Measurements from ENCODE around the gene PHLDB1. TPM values are rescaled to one million over a fixed set of nuclear protein-coding genes. Genes with fewer than 3 reads are reported as not detected.

The PHLDB1 gene
- total and polyA plus RNA-seq, 7 experiments from 2014 or later = 0.39 to 4.9 (median 2.0) TPM

DNA sequence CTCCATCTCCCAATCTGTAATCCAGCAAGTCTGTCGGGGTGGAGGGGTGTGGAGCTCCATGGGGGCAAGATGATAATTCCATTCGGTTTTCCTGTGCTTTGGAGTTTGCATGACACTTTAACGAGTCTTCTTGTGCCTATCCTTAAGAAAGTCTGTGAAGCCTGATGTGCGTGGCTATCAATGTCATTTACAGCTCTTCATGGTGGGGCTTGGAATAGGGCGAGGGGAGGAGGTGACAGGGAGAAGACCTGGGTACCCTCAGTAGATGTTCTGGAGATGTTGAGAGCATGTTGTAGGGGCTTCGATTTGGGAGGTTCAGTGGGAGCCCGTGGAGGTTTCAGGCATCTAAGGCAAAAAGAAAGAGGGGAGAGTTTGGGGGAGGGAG, 579 bp upstream of the PHLDB1 start:
- Mint-ChIP-seq H3K27me3 (peaks cover 0 to 39% (median 0%) of the 10 kb centered on the region in 5 donors), H3K36me3 (peaks cover 5 to 16% (median 5%) of the 10 kb centered on the region in 5 donors), H3K9me3 (no peaks in the 10 kb centered on the region), H3K4me1 (peaks cover 16 to 26% (median 23%) of the 10 kb centered on the region in 7 donors), H3K27ac (peak overlapping the region in 8 of 9 donors; percentile 54 to 92 (median 74)), H3K4me3 (peak overlapping the region; percentile 34 to 88 (median 70))
- Histone ChIP-seq H3K27me3 (ENCODE audit: control insufficient read depth in 2 of 2, insufficient read depth in 2 of 2, low read length in 2 of 2) (no peaks in the 10 kb centered on the region), H3K4me3 (ENCODE audit: low read length) (no peak overlapping the region), H3K9me3 (ENCODE audit: control insufficient read depth in 2 of 3, low read length in 3 of 3) (no peaks in the 10 kb centered on the region), H3K27ac (ENCODE audit: low read depth, low read length) (no peak overlapping the region), H3K4me1 (ENCODE audit: control insufficient read depth in 2 of 2, insufficient read depth in 2 of 2, low read length in 2 of 2) (peaks cover 18 to 23% of the 10 kb centered on the region in 2 donors), H3K36me3 (ENCODE audit: control insufficient read depth in 2 of 3, insufficient read depth in 3 of 3, low read length in 3 of 3) (peaks cover 0 to 5% (median under 1%) of the 10 kb centered on the region in 3 experiments)
- ATAC-seq (no peak), DNase-seq (no peak)
- CTCF ChIA-PET = interaction anchor here (1.0 to 4.6 kb wide), 2 partner anchors 12 kb away, joined by 3 to 15 read pairs; no protein-coding TSS in a partner anchor
- POLR2A ChIA-PET = interaction anchor here (1.2 kb wide), 1 partner anchor 28 kb away, joined by 3 read pairs; no protein-coding TSS in a partner anchor
- intact Hi-C loops (cut with micrococcal nuclease) = loop anchor here in 1 of 2 donors (5.0 to 10.0 kb wide), 2 partner anchors 148 to 180 kb away; no protein-coding TSS in a partner anchor

DNA sequence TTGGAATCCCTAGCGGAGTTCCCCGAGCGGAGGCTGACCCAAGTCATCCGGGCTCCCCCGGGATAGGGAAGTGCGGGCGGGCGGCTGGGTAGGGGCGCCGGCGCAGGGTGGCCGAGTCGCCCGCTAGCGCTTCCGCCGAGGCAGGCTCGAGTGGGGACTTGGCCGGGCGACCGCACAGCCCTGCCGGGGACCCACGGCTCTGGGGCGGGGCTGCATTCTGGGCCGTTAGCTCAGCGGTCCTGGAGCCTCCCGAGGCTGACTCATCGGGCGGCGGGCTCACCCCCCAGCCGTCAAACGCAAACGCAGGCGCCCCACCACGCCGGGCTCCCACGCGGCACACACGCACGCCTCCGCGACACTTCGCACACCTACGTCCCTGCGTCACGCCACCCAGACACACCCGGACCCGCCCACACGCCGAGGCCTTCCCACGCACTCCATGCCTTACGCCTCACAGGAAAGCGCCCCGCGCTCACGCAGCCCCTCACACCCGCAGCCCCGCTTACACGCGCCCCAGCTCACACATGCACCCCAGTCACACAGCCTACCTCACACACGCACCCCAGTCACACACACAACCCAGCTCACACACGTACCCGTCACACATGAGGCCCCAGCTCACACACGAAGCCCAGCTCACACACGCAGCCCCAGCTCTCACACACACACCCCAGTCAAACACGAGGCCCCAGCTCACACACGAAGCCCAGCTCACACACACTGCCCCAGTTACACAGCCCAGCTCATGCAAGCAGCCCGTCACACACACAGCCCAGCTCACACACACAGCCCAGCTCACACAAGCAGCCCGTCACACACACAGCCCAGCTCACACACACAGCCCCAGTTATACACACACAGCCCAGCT, 1.2 kb downstream of the PHLDB1 start:
- ChIA-PET POLR2A (interaction anchor here (0.6 to 3.8 kb wide), 11 partner anchors 9 to 783 kb away, joined by 3 to 27 read pairs (median 5); partner anchors contain the start of genes ARCN1, CENATAC and DDX6), CTCF (interaction anchor here (0.6 to 2.2 kb wide), 8 partner anchors 8 to 437 kb away, joined by 3 to 15 read pairs (median 3); partner anchors contain the start of gene ARCN1)
- Histone ChIP-seq H3K4me1 (ENCODE audit: control insufficient read depth in 2 of 2, insufficient read depth in 2 of 2, low read length in 2 of 2) (peaks cover 18 to 23% of the 10 kb centered on the region in 2 donors), H3K9me3 (ENCODE audit: control insufficient read depth in 2 of 3, low read length in 3 of 3) (no peaks in the 10 kb centered on the region), H3K27ac (ENCODE audit: low read depth, low read length) (peak overlapping the region; percentile 85), H3K27me3 (ENCODE audit: control insufficient read depth in 2 of 2, insufficient read depth in 2 of 2, low read length in 2 of 2) (no peaks in the 10 kb centered on the region), H3K36me3 (ENCODE audit: control insufficient read depth in 2 of 3, insufficient read depth in 3 of 3, low read length in 3 of 3) (no peaks in the 10 kb centered on the region), H3K4me3 (ENCODE audit: low read length) (peak overlapping the region; percentile 61)
- H3K27ac Mint-ChIP-seq = peak overlapping the region; percentile 39 to 95 (median 89)
- peaks cover 16 to 26% (median 23%) of the 10 kb centered on the region in 7 donors for H3K4me1 Mint-ChIP-seq
- intact Hi-C loops (cut with micrococcal nuclease) = loop anchor here in 1 of 2 donors (1.0 to 10.0 kb wide), 6 partner anchors 36 to 390 kb away; partner anchors contain the start of genes ARCN1, CENATAC, TMEM25 and UPK2
- DNase-seq (peak; percentile 70 to 96 (median 88)), ATAC-seq (peak; percentile 88)
- peak overlapping the region; percentile 77 to 88 (median 82) for H3K4me3 Mint-ChIP-seq
- no peaks in the 10 kb centered on the region for H3K9me3 Mint-ChIP-seq
- H3K36me3 Mint-ChIP-seq = peaks cover 0 to 9% (median 0%) of the 10 kb centered on the region in 5 donors
- peaks cover 0 to 48% (median 0%) of the 10 kb centered on the region in 5 donors for H3K27me3 Mint-ChIP-seq

DNA sequence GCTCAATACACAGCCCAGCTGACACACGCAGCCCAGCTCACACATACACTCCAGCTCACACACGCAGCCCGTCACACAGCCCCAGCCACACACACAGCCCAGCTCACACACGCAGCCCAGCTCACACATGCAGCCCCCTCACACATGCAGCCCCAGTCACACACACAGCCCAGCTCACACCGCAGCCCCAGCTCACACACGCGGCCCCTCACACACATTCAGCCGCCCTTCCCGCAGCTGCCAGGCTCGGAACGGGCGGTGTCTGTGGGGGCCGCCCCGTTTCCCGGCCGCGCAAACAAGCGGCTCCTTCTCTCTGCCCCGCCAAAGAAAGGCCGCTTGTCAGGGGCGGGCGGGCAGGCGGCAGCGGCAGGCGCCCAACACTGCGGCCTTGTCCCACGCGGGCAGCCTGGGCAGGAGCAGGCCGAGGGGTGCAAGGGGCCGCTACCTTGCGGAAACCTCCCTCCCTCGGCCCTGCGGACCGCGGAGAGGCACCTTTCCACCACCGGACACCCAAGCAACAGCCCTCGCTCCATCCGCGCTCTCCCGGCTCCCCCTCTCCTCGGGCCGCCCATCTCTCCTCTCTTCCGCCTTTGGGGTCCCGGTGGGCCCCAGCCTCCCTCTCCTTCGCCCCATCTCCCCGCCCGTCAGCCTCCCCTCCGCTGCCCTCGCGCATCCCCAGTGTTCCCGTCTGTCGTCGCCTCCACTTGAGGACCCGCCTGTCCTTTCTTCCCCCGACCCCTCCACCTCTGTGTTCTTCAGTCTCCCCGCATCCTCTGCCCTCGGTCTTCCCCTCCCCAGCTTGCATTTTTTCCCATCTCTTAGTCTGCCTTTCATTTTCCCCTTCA, 2.2 kb downstream of the PHLDB1 start:
- intact Hi-C loops (cut with micrococcal nuclease) = loop anchor here (2.0 to 10.0 kb wide), 6 partner anchors 48 to 347 kb away; partner anchors contain the start of genes TMEM25 (in 1 of the 2) and UPK2 (in 1 of the 2)

DNA sequence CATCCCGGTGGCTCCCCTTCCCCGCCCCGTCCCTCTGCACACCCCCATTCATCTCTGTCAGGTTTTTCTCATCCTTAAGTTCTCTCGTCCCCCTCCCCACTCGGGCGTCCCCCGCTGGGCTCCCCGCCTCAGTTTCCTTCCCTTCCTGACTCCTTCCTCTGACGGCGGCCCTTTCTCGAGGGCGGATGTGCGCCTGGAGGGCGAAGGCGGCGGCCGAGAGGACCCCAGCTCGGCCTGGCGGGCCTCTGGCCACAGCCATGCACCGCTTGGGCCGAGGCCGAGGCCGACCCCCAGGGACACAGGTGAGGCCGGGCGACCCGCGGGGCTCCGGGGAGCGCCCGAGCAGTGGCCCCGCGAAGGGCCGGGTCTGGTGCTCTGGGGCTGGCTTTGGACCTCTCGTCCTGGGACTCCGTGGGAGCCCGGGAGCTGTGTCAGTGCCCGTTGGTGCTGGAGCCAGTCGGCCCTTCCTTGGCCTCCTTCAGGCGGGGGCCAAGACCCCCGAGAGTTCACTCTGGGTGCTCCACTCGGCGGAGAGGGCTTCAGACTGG, 2.9 kb downstream of the PHLDB1 start:
- Histone ChIP-seq H3K4me3 (ENCODE audit: low read length) (peak overlapping the region; percentile 61), H3K9me3 (ENCODE audit: control insufficient read depth in 2 of 3, low read length in 3 of 3) (no peaks in the 10 kb centered on the region), H3K27ac (ENCODE audit: low read depth, low read length) (peak overlapping the region; percentile 57), H3K27me3 (ENCODE audit: control insufficient read depth in 2 of 2, insufficient read depth in 2 of 2, low read length in 2 of 2) (no peaks in the 10 kb centered on the region), H3K36me3 (ENCODE audit: control insufficient read depth in 2 of 3, insufficient read depth in 3 of 3, low read length in 3 of 3) (no peaks in the 10 kb centered on the region), H3K4me1 (ENCODE audit: control insufficient read depth in 2 of 2, insufficient read depth in 2 of 2, low read length in 2 of 2) (peaks cover 18 to 23% of the 10 kb centered on the region in 2 donors)
- intact Hi-C loops (cut with micrococcal nuclease) = loop anchor here (2.0 to 5.0 kb wide), 2 partner anchors 47 to 49 kb away; no protein-coding TSS in a partner anchor
- H3K36me3 Mint-ChIP-seq = peaks cover 0 to 9% (median 0%) of the 10 kb centered on the region in 5 donors
- DNase-seq = peak in 2 of 9 donors; percentile 11 to 32
- peaks cover 16 to 26% (median 23%) of the 10 kb centered on the region in 7 donors for H3K4me1 Mint-ChIP-seq
- H3K27me3 Mint-ChIP-seq = peaks cover 0 to 57% (median 0%) of the 10 kb centered on the region in 5 donors
- ATAC-seq = no peak
- no peaks in the 10 kb centered on the region for H3K9me3 Mint-ChIP-seq
- peak overlapping the region in 8 of 9 donors; percentile 51 to 92 (median 74) for H3K27ac Mint-ChIP-seq
- CTCF ChIA-PET = interaction anchor here (1.8 to 2.2 kb wide), 2 partner anchors 15 to 17 kb away, joined by 6 to 15 read pairs; no protein-coding TSS in a partner anchor
- POLR2A ChIA-PET = interaction anchor here (1.9 to 3.8 kb wide), 2 partner anchors 10 to 38 kb away, joined by 6 to 27 read pairs; partner anchors contain the start of gene ARCN1
- H3K4me3 Mint-ChIP-seq = peak overlapping the region; percentile 69 to 88 (median 85)

More for the DNA sequence above, 2.2 kb downstream of the PHLDB1 start:
- ATAC-seq = no peak
- peak overlapping the region in 8 of 9 donors; percentile 82 to 95 (median 89) for H3K27ac Mint-ChIP-seq
- Histone ChIP-seq H3K27me3 (ENCODE audit: control insufficient read depth in 2 of 2, insufficient read depth in 2 of 2, low read length in 2 of 2) (no peaks in the 10 kb centered on the region), H3K36me3 (ENCODE audit: control insufficient read depth in 2 of 3, insufficient read depth in 3 of 3, low read length in 3 of 3) (no peaks in the 10 kb centered on the region), H3K4me1 (ENCODE audit: control insufficient read depth in 2 of 2, insufficient read depth in 2 of 2, low read length in 2 of 2) (peaks cover 18 to 23% of the 10 kb centered on the region in 2 donors), H3K27ac (ENCODE audit: low read depth, low read length) (peak overlapping the region; percentile 59), H3K4me3 (ENCODE audit: low read length) (peak overlapping the region; percentile 61), H3K9me3 (ENCODE audit: control insufficient read depth in 2 of 3, low read length in 3 of 3) (no peaks in the 10 kb centered on the region)
- peak in 8 of 9 donors; percentile 20 to 47 (median 29) for DNase-seq
- ChIA-PET POLR2A (interaction anchor here (0.6 to 3.8 kb wide), 11 partner anchors 10 to 784 kb away, joined by 3 to 27 read pairs (median 5); partner anchors contain the start of genes ARCN1, CENATAC and DDX6), CTCF (interaction anchor here (0.6 to 2.2 kb wide), 8 partner anchors 9 to 438 kb away, joined by 3 to 15 read pairs (median 3); partner anchors contain the start of gene ARCN1)
- no peaks in the 10 kb centered on the region for H3K9me3 Mint-ChIP-seq
- peaks cover 0 to 57% (median 0%) of the 10 kb centered on the region in 5 donors for H3K27me3 Mint-ChIP-seq
- H3K36me3 Mint-ChIP-seq = peaks cover 0 to 9% (median 0%) of the 10 kb centered on the region in 5 donors
- H3K4me1 Mint-ChIP-seq = peaks cover 16 to 26% (median 23%) of the 10 kb centered on the region in 7 donors
- peak overlapping the region; percentile 76 to 88 (median 86) for H3K4me3 Mint-ChIP-seq

DNA sequence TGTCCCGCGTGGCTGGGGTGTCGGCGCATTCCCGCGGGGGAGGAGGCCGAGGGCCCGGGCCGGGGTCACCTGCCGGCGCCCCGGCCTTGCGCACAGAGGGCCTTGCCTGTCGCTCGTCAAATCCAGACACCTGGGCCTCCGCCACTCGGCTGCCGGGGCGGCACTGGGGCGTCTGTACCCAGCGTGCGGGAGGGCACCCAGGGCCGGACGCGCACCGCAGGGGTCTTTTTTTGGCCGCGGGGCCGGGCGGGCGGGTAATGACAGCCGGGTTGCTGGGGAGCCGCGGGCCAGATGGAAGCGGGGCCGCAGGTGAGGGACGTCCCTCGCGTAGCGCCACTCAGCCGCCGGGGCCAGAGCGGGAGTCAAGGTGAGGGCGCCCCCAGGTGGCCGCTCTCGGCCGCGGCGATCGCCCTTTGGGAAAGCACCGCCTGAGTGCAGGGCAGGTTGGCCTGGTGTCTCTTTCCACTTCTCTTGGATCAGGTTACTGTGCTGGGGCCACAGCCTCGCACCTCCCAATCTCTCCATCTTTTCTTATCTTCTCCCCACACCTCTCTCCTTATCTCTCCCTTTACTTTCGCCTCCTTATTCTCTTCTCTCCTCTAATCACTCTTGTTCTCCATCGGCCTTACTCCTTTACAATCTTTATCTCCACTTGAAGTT, 3.5 kb downstream of the PHLDB1 start:
- peaks cover 18 to 23% of the 10 kb centered on the region in 2 donors for H3K4me1 ChIP-seq (ENCODE audit: control insufficient read depth in 2 of 2, insufficient read depth in 2 of 2, low read length in 2 of 2)
- peak overlapping the region; percentile 57 for H3K27ac ChIP-seq (ENCODE audit: low read depth, low read length)
- Mint-ChIP-seq H3K27ac (peak overlapping the region in 7 of 9 donors; percentile 33 to 82 (median 70)), H3K27me3 (peaks cover 0 to 56% (median 0%) of the 10 kb centered on the region in 5 donors), H3K4me1 (peaks cover 16 to 26% (median 23%) of the 10 kb centered on the region in 7 donors), H3K36me3 (peaks cover 0 to 9% (median 0%) of the 10 kb centered on the region in 5 donors), H3K4me3 (peak overlapping the region; percentile 35 to 88 (median 78)), H3K9me3 (no peaks in the 10 kb centered on the region)
- CTCF ChIA-PET = interaction anchor here (0.6 to 3.3 kb wide), 6 partner anchors 9 to 33 kb away, joined by 3 to 19 read pairs (median 4); no protein-coding TSS in a partner anchor
- intact Hi-C loops (cut with micrococcal nuclease) = loop anchor here (1.0 to 5.0 kb wide), 4 partner anchors 16 to 466 kb away; no protein-coding TSS in a partner anchor
- DNase-seq (peak; percentile 72 to 89 (median 82)), ATAC-seq (peak; percentile 71)
- H3K9me3 ChIP-seq (ENCODE audit: control insufficient read depth in 2 of 3, low read length in 3 of 3) = no peaks in the 10 kb centered on the region
- H3K4me3 ChIP-seq (ENCODE audit: low read length) = peak overlapping the region; percentile 61
- no peaks in the 10 kb centered on the region for H3K36me3 ChIP-seq (ENCODE audit: control insufficient read depth in 2 of 3, insufficient read depth in 3 of 3, low read length in 3 of 3)
- POLR2A ChIA-PET = interaction anchor here (3.8 kb wide), 1 partner anchor 38 kb away, joined by 27 read pairs; the partner anchor contains the start of gene ARCN1
- no peaks in the 10 kb centered on the region for H3K27me3 ChIP-seq (ENCODE audit: control insufficient read depth in 2 of 2, insufficient read depth in 2 of 2, low read length in 2 of 2)

Data from naive thymus-derived CD4-positive, alpha-beta T cell (primary cell).